ENCODE data around the gene ZDHHC14. TPM values are rescaled to one million over a fixed set of nuclear protein-coding genes. Genes with fewer than 3 reads are reported as not detected.
"Not testable (repeated sequence)": the region's sequence is repeated elsewhere in the genome, so short reads cannot be mapped to it uniquely, and the experiment has no call there.

The ZDHHC14 gene
- total RNA-seq, 1 donor from 2014 or later: 14.5 TPM

DNA sequence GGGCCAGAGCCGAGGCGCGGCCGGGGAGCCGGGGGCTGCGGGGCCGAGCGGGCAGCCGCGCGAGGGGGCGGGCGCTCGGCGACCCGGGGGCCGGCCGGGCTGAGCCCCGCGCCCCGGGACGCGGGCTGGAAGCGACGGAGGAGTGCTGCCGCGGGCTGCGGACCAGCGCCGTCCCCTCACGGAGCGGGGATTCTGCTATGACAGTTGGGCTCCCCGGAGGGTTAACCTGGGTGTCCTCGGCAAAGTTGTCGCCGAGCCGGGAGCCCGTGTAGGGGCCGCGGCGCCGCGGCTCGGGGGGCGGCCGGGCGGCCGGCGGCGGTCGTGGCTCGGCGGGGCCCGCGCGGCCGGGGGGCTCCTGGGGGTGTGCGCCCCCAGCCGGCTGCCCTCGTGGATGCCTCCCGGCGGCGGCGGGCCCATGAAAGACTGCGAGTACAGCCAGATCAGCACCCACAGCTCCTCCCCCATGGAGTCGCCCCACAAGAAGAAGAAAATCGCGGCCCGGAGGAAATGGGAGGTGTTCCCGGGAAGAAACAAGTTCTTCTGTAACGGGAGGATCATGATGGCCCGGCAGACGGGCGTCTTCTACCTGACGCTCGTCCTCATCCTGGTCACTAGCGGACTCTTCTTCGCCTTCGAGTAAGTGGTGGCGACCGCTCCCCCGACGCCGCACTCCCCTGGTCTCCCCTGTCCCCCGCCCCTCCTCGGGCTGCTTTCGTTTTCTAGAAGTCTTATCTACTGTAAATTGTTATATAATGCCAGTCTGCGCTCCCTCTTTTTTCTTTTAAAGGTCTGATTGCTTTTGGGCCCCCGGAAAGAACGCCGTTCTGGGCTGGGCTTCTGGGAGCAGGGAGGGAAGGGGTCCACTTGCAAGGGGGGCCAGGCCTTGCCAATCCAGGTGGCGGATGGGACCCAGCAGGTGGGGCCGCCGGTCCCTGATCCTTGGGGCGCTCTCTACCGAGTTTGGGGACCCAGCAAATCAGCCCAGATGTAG is 936 bp downstream of the ZDHHC14 start:
- no peaks in the 10 kb centered on the region for H3K36me3 ChIP-seq
- intact Hi-C loops (cut with DNase I): loop anchor here (1.0 to 5.0 kb wide), 4 partner anchors 65 to 350 kb away; no protein-coding TSS in a partner anchor
- peak overlapping the region; percentile 87 to 91 for H3K27ac ChIP-seq
- DNase-seq (ENCODE audit: low spot score in 2 of 2): peak in 1 of 2 donors; percentile 81
- H3K4me3 ChIP-seq: peak overlapping the region; percentile 87 to 96
- no peaks in the 10 kb centered on the region for H3K9me3 ChIP-seq
- H3K27me3 ChIP-seq: no peaks in the 10 kb centered on the region
- TF ChIP-seq, protein P1, sequence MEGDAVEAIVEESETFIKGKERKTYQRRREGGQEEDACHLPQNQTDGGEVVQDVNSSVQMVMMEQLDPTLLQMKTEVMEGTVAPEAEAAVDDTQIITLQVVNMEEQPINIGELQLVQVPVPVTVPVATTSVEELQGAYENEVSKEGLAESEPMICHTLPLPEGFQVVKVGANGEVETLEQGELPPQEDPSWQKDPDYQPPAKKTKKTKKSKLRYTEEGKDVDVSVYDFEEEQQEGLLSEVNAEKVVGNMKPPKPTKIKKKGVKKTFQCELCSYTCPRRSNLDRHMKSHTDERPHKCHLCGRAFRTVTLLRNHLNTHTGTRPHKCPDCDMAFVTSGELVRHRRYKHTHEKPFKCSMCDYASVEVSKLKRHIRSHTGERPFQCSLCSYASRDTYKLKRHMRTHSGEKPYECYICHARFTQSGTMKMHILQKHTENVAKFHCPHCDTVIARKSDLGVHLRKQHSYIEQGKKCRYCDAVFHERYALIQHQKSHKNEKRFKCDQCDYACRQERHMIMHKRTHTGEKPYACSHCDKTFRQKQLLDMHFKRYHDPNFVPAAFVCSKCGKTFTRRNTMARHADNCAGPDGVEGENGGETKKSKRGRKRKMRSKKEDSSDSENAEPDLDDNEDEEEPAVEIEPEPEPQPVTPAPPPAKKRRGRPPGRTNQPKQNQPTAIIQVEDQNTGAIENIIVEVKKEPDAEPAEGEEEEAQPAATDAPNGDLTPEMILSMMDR (IDR thresholded peaks at IDR 0.05): peak in 1 of 3 experiments; percentile 14
- H3K4me1 ChIP-seq: peaks cover 0 to 12% of the 10 kb centered on the region in 2 donors

DNA sequence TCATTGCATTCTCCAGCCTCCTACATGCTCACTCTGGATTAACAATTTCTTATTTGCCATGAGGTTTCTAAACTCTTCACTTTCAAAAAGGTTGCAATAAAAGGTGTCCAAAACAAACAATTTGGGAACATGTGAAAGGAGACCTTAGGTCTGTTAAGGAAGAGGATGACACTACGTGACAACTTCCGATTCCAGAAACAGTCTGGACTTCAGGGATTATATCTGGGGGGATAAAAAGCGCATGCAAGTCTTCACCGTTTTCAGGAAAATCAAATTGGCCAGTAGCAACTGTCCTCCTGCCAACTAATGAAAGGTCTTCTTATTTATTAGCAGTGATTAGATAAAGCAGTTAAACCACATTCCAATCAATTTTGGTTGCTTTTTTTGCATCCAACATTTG is 1.8 kb downstream of the ZDHHC14 start:
- TF ChIP-seq, protein P1 (IDR thresholded peaks at IDR 0.05): no peak
- Histone ChIP-seq H3K4me1 (peaks cover 0 to 12% of the 10 kb centered on the region in 2 donors), H3K36me3 (no peaks in the 10 kb centered on the region), H3K27ac (no peak overlapping the region), H3K27me3 (no peaks in the 10 kb centered on the region), H3K9me3 (no peaks in the 10 kb centered on the region), H3K4me3 (peak overlapping the region; percentile 87 to 96)
- DNase-seq (ENCODE audit: low spot score in 2 of 2): no peak
- intact Hi-C loops (cut with DNase I): loop anchor here (5.0 kb wide), 3 partner anchors 149 to 351 kb away; no protein-coding TSS in a partner anchor

DNA sequence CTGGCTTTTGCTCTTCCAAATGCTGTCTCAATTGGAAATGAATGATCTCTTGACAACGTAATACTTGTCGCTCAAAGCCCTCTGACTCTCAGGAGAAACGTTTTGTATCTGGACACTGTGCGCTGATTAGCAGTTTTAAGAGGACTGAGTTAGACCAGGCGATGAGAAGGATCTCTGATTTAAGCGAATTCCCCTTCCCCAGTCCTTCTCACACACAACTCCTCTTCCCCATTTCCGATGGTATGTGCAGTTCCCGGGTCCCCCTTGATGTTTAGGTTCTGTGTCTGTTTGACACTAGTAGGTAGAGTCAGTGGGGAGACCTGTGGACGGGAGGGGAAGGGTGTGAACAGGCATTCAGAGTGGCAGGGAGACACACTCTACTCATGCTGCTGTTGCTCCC is 2.5 kb downstream of the ZDHHC14 start:
- no peak overlapping the region for H3K27ac ChIP-seq
- H3K36me3 ChIP-seq: no peaks in the 10 kb centered on the region
- H3K4me3 ChIP-seq: peak overlapping the region in 1 of 2 donors; percentile 87
- H3K4me1 ChIP-seq: peaks cover 0 to 12% of the 10 kb centered on the region in 2 donors
- no peaks in the 10 kb centered on the region for H3K27me3 ChIP-seq
- TF ChIP-seq, protein P1 (IDR thresholded peaks at IDR 0.05): no peak
- intact Hi-C loops (cut with DNase I): loop anchor here (5.0 kb wide), 3 partner anchors 149 to 351 kb away; no protein-coding TSS in a partner anchor
- H3K9me3 ChIP-seq: no peaks in the 10 kb centered on the region
- DNase-seq (ENCODE audit: low spot score in 2 of 2): no peak

DNA sequence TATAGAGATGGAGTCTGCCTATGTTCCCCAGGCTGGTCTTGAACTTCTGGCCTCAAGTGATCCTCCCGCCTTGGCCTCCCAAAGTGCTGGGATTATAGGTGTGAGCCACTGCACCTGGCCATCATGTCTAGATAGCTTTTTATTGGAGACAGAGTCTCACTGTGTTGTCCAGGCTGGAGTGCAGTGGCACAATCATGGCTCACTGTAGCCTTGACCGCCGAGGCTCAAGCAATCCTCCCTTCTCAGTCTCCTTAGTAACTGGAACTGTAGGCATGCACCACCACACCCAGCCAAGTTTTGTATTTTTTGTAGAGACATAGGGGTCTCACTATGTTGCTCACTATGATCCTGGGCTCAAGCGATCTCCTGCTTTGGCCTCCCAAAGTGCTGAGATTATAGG is 4.0 kb downstream of the ZDHHC14 start:
- H3K4me1 ChIP-seq; H3K36me3 ChIP-seq; H3K9me3 ChIP-seq; H3K27ac ChIP-seq; H3K27me3 ChIP-seq; H3K4me3 ChIP-seq; DNase-seq (ENCODE audit: low spot score in 2 of 2): not testable (repeated sequence)
- intact Hi-C loops (cut with DNase I): loop anchor here (5.0 kb wide), 3 partner anchors 147 to 353 kb away; no protein-coding TSS in a partner anchor

DNA sequence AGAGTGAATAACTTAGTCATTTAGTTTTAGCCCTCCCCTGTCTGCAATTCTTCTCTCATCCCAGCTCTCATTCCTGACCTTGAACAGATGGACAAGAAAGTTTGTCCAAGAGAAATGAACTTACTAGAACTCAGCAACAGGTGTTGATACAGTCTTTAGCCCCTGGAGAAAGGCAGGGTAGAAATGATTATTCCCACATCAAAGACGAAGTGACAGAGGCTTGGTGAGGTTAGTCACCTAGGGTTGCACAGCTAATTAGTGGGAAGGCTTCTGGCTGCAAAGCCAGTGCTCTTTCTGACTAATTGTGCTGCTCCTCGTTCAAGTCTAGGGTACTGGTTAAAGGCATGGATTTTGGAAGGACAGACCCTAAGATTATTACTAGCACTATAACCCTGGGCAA is 4.5 kb downstream of the ZDHHC14 start:
- Histone ChIP-seq H3K4me3 (no peak overlapping the region), H3K27ac (no peak overlapping the region), H3K4me1 (peaks cover 0 to 9% of the 10 kb centered on the region in 2 donors), H3K27me3 (no peaks in the 10 kb centered on the region), H3K36me3 (no peaks in the 10 kb centered on the region), H3K9me3 (peaks cover 0 to 8% of the 10 kb centered on the region in 2 donors)
- intact Hi-C loops (cut with DNase I): no loop called here
- TF ChIP-seq, protein P1 (IDR thresholded peaks at IDR 0.05): no peak
- DNase-seq (ENCODE audit: low spot score in 2 of 2): no peak

DNA sequence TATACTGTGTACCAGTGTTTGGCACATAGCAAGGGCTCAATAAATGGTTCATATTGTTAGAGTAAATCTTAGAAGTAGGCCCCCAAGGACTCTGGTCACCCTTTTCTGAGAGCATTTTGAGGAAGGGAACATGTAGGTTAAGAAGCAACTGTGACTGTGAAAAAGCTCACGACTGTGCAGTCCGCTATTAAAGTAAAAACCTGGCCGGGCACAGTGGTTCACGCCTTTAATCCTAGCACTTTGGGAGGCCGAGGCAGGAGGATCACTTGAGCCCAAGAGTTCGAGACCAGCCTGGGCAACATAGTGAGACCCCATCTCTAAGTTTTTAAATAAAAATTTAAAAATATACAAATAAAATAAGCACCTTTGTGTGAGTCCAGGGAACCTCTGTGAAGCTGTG is 5.0 kb downstream of the ZDHHC14 start:
- intact Hi-C loops (cut with DNase I): no loop called here
- Histone ChIP-seq H3K4me3 (no peak overlapping the region), H3K36me3 (no peaks in the 10 kb centered on the region), H3K4me1 (peaks cover 0 to 9% of the 10 kb centered on the region in 2 donors), H3K27ac (no peak overlapping the region), H3K9me3 (peaks cover 0 to 13% of the 10 kb centered on the region in 2 donors), H3K27me3 (no peaks in the 10 kb centered on the region)
- TF ChIP-seq, protein P1 (IDR thresholded peaks at IDR 0.05): no peak
- no peak for DNase-seq (ENCODE audit: low spot score in 2 of 2)

All from ascending aorta (tissue), 2 donors.